Retina (tissue), 1 donor: Measurements from ENCODE around the gene PLD2.
A peak's percentile ranks its signal among the peaks of the same experiment; 100 is the strongest.
"Not testable (repeated sequence)": the region's sequence is repeated elsewhere in the genome, so short reads cannot be mapped to it uniquely, and the experiment has no call there.

Experiments
- DNase-seq: peaks from one replicate; pipeline ENCODE4 v3.0.0-alpha.2; 2016

The PLD2 gene

GRCh38 chr17:4790705-4791088 is 16.3 kb upstream of the PLD2 start:
- no peak for DNase-seq

DNA sequence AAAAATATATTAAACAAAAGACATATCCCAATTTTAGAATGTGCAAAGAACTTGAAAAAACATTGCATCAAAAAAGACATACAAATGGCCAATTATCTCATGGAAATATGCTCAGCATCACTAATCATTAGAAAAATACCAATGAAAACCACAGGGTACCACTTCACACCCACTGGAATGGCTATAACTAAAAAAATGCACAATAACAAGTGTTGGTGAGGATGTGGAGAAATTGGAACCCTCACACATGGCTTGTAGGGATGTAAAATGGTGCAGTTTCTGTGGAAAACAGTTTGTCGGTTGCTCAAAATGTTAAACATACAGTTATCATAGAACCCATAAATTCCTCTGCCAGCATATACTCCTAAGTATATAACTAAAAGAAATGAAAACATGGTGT is 11.8 kb upstream of the PLD2 start:
- DNase-seq, result no peak

DNA sequence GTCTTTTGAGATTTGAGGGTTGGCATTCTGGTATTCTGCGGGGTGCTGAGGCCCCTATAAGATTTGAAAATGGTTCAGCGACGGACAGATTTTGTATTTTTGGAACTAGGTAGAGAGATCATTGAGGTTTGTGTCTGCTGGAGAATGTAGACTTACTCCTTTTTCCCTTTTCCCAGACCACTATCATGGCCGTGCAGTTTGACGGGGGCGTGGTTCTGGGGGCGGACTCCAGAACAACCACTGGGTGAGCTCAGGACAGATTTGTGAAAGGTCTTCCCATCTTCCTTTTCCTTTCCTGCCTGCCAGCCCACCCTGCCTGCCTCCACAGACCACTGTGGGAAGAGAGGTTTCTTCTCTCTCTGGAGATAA is 10.4 kb upstream of the PLD2 start:
- DNase-seq, result no peak

- no peak for DNase-seq
Measured at GRCh38 chr17:4800462-4801196, 6.3 kb upstream of the PLD2 start.

DNA sequence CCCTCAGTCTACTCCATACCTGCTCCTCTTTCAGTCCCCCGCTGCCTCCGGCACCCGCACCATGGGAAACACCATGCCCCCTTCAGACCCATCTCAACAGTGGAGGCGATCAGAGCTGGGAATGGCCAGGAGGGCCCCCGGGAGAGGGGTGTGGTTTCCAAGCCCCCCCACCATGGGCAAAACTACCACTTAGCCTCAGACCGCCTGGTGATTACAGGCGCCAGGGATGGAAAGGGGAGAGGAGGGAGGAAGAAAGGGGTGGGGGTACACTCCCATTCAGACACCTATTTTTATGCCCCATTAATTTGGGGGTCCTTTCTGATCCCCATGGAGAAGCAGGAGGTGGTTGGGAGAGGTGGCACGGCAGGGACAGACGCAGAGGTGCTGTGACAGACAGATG is 4.7 kb upstream of the PLD2 start, which contains the start of gene C17orf114:
Gene C17orf114 (minus strand): TSS at position 101 of the 400 bp plus-strand sequence.
- DNase-seq, result no peak

- no peak for DNase-seq
Measured at GRCh38 chr17:4806456-4806776, 536 bp upstream of the PLD2 start.

- peak; percentile 20 for DNase-seq
Measured at GRCh38 chr17:4807605-4808377, 839 bp downstream of the PLD2 start.

DNA sequence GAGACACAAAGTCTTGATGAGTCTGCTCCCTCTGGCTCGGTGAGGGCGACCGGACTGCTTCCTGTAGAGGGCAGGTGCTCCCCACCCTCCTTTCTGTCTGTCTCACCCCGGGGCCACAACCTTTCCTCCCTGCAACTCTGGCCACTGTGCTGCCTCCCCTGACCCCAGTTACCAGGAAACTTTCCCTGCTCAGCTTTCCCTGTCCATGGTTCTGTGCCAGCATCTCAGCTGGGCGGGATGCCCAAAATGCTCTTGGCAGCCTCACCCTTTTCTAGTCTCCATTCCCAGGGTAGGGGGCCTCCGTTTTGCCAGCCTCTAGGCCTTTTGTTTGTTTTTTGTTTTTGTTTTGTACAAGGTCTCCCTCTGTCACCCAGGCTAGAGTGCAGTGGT is 1.4 kb downstream of the PLD2 start:
- DNase-seq, result no peak

DNA sequence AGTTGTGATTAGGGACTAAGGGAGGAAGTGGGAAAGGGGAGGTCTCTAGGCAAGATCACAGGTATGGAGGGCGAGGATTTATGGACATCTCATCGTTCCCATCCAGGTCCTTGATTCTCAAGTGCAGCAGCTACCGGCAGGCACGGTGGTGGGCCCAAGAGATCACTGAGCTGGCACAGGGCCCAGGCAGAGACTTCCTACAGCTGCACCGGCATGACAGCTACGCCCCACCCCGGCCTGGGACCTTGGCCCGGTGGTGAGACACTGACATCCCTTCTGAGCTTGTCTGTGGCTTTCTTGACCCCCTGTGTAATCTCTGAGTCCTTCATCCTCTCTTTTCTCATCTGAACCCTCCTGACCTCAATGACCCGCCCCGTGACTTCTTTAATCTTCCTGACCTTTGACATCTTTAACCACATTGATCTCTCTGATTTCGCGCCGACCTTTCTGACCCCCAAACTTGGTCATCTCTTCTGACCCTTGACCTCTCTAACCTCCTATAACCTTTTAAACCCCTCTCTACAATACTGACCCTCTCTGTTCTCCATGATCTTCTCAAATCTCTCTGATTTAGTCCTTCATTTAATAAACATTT is 3.8 kb downstream of the PLD2 start:
- no peak for DNase-seq

- no peak for DNase-seq
Measured at GRCh38 chr17:4811471-4811870, 4.5 kb downstream of the PLD2 start.

- DNase-seq, result no peak
Measured at GRCh38 chr17:4812690-4813089, 5.7 kb downstream of the PLD2 start.

DNA sequence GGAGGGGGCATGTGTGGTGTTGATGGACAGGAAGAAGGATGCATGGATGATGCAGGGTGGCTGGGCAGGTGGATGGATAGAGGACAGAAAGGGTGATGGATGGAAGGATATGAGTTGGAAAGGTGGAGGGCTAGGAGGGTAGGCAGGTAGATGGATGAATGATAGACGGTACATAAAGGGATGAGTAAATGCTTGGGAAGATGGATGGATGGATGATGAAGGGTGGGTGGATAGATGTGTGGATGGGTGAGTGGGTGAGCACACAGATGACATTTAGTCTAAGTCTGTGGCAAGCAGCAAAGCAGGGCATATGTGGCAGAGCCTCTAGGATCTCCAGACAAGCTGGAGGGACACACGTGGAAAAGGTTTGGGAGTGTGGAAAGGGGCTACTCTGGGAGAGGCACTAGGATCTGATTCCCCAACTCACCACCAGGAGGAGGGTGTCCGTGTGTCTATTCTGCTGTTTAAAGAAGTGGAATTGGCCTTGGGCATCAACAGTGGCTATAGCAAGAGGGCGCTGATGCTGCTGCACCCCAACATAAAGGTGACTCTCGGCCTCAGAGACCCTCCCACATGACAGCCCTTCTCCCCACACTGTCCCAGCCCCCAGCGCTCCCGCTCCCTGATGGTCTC is 8.2 kb downstream of the PLD2 start:
- DNase-seq, result no peak

DNA sequence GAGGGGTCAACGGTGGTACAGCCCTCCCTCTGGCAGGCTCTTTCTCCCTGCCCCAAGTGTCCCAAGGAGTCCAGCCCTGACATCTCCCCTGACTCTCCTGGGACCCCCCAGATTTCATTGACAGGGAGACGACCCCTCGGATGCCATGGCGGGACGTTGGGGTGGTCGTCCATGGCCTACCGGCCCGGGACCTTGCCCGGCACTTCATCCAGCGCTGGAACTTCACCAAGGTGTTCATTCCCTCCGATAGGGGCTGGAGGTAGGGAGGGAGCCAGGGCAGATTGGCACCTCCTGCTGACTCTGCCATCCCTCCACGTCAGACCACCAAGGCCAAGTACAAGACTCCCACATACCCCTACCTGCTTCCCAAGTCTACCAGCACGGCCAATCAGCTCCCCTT is 9.9 kb downstream of the PLD2 start:
- DNase-seq, result no peak

GRCh38 chr17:4818276-4818675 is 11.3 kb downstream of the PLD2 start:
- no peak for DNase-seq

DNA sequence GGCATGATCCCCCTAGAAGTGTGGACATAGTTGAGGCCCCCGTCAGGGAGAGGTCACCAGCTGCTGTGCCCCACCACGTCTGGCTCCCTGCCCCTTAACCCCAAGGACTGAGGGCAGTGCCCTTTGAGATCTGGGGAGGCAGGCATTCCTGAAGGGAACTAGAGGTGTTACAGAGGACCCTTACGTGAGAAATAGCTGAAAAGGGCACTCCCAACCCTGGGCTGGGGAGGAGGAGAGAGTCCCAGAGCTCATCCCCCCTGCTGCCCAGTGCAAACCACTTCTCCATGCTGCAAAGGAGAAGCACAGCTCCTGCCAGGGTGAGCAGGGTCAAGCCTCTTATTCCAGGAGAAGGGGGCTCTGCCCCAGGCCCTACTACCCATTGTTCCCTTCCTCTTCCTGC is 15.9 kb downstream of the PLD2 start:
- DNase-seq, result no peak

DNA sequence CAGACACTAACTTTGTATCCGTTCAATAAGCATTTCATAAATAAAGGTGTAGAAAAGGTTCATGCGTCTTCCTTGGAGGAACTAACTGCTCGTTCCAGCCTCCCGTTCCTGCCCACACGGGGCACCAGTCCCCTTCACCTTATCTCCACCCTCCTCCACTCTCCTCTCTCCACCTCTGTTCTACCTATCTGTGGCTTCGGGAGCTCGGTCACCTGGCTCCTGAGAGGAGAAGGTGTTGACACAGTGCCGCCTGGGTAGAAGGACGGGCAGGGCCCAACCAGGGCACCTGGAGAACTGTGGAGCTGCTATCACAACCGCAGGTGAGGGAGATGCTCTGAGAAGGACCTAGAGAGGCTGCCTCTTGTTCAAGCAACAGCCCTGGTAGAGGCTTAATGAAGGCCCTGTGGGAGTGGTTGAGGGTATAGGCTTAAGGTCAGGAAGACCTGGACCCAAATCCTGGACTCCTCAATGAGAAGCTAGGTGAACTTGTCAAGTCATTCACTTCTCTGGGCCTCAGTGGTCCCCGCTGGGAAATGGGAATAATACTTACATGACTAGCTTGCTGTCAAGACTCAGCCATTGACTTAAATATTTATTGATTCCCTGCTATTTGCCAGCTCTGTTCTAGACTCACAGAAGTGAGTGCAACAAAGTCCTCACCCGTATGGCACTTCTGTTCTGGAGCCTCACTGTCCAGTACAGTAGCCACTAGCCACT is 16.6 kb downstream of the PLD2 start:
- DNase-seq, result no peak

GRCh38 chr17:4827399-4827798 is 20.4 kb downstream of the PLD2 start:
- DNase-seq, result no peak

DNA sequence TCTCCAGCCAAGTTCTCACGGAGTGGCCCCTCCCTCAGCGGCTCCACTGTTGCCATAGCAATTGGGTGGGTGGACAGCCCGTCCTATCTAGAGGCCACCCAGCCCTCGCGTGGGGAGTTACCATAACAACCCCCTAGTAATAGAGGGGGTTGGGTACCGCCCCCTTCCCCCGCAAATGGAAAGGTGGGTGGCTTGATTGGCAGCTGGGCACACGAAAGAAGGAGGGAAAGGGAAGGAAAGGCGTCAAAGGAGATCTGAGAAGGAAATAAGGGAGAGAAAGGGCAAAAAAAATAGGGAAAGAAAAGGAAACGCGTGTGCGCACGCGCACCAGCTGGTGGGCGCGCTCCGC is 25.9 kb downstream of the PLD2 start:
- not testable (repeated sequence) for DNase-seq

- DNase-seq, result peak; percentile 97
Measured at GRCh38 chr17:4833178-4833940, 26.4 kb downstream of the PLD2 start, which contains the start of gene MINK1. Gene MINK1 (plus strand): TSS chr17:4833340. CDS start chr17:4833584, 244 bp downstream.

GRCh38 chr17:4833941-4834680 is 27.2 kb downstream of the PLD2 start:
- DNase-seq, result peak; percentile 54

- no peak for DNase-seq
Measured at GRCh38 chr17:4834681-4835020, 27.7 kb downstream of the PLD2 start.

GRCh38 chr17:4836221-4836620 is 29.3 kb downstream of the PLD2 start:
- DNase-seq, result no peak
